Activated CD8-positive, alpha-beta memory T cell treated with anti-CD3 and anti-CD28 coated beads, Interleukin-2, amount 50 U/mL, for 1 hour (primary cell): ENCODE data around the gene ZNF521.
"Not testable (repeated sequence)": the region's sequence is repeated elsewhere in the genome, so short reads cannot be mapped to it uniquely, and the experiment has no call there.

ENCODE experiments used
- DNase-seq: peaks from one replicate; pipeline ENCODE4 v3.0.0-alpha.2; 2020; ENCODE audit errors: extremely low read depth

ZNF521 gene

GRCh38 chr18:25289001-25289631, 62.9 kb downstream of the ZNF521 start:
- DNase-seq = no peak

GRCh38 chr18:25288340-25288938, 63.5 kb downstream of the ZNF521 start:
- DNase-seq = no peak

GRCh38 chr18:25287106-25287505, 64.9 kb downstream of the ZNF521 start:
- DNase-seq = no peak

- no peak for DNase-seq
Observed at GRCh38 chr18:25284861-25285550, 67.0 kb downstream of the ZNF521 start.

- DNase-seq = no peak
Observed at GRCh38 chr18:25284281-25284680, 67.7 kb downstream of the ZNF521 start.

GRCh38 chr18:25283781-25284180, 68.2 kb downstream of the ZNF521 start:
- DNase-seq = no peak

- DNase-seq = no peak
Observed at GRCh38 chr18:25282896-25283703, 68.9 kb downstream of the ZNF521 start.

- no peak for DNase-seq
Observed at GRCh38 chr18:25282282-25282681, 69.7 kb downstream of the ZNF521 start.

- no peak for DNase-seq
Observed at GRCh38 chr18:25281556-25281955, 70.4 kb downstream of the ZNF521 start.

GRCh38 chr18:25279961-25280360, 72.0 kb downstream of the ZNF521 start:
- no peak for DNase-seq

- DNase-seq = no peak
Observed at GRCh38 chr18:25279556-25279955, 72.4 kb downstream of the ZNF521 start.

GRCh38 chr18:25279133-25279532, 72.8 kb downstream of the ZNF521 start:
- DNase-seq = no peak

- no peak for DNase-seq
Observed at GRCh38 chr18:25278394-25278793, 73.6 kb downstream of the ZNF521 start.

- DNase-seq = no peak
Observed at GRCh38 chr18:25275412-25276001, 76.5 kb downstream of the ZNF521 start.

- no peak for DNase-seq
Observed at GRCh38 chr18:25274926-25275325, 77.0 kb downstream of the ZNF521 start.

GRCh38 chr18:25266931-25267527, 84.9 kb downstream of the ZNF521 start:
- not testable (repeated sequence) for DNase-seq

GRCh38 chr18:25262920-25263319, 89.0 kb downstream of the ZNF521 start:
- DNase-seq = no peak

- no peak for DNase-seq
Observed at GRCh38 chr18:25261768-25262167, 90.2 kb downstream of the ZNF521 start.

- no peak for DNase-seq
Observed at GRCh38 chr18:25256439-25256838, 95.5 kb downstream of the ZNF521 start.

GRCh38 chr18:25253779-25254178, 98.2 kb downstream of the ZNF521 start:
- no peak for DNase-seq

GRCh38 chr18:25253136-25253535, 98.8 kb downstream of the ZNF521 start:
- no peak for DNase-seq

- no peak for DNase-seq
Observed at GRCh38 chr18:25251068-25251467, 100.9 kb downstream of the ZNF521 start.
